ENCODE data around the gene GLIPR1L1. TPM values are rescaled to one million over a fixed set of nuclear protein-coding genes. Genes with fewer than 3 reads are reported as not detected.
A peak's percentile ranks its signal among the peaks of the same experiment; 100 is the strongest.

The GLIPR1L1 gene
- not detected for total RNA-seq
- not detected for polyA plus RNA-seq

- intact Hi-C loops (cut with DNase I) = no loop called here
- no peaks in the 10 kb centered on the region for H3K9me3 ChIP-seq
- FAIRE-seq = no peak
Observed at GRCh38 chr12:75334384-75335030, at the start of gene GLIPR1L1. Gene GLIPR1L1 (plus strand): TSS chr12:75334670. CDS start chr12:75334729, 59 bp downstream.

DNA sequence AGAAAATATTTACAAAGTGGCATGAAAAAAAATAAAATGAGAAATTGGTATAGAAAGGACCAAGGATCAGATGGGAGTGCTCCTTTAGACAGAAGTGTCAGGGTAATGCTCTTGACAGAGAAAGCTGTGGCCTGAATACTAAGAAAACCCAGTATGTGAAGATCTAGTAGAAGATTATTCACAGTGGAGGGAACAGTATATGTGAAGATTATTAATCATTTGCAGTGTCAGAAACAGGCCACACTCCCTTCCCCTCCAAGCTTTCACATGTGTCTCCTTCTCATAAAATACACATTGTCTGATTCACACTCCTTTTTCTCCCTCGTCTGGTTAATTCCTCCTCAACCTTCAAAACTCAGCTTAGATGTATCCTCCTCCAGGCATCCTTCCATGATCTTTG is 45.6 kb upstream of the GLIPR1L1 start:
- TF ChIP-seq, protein P1, sequence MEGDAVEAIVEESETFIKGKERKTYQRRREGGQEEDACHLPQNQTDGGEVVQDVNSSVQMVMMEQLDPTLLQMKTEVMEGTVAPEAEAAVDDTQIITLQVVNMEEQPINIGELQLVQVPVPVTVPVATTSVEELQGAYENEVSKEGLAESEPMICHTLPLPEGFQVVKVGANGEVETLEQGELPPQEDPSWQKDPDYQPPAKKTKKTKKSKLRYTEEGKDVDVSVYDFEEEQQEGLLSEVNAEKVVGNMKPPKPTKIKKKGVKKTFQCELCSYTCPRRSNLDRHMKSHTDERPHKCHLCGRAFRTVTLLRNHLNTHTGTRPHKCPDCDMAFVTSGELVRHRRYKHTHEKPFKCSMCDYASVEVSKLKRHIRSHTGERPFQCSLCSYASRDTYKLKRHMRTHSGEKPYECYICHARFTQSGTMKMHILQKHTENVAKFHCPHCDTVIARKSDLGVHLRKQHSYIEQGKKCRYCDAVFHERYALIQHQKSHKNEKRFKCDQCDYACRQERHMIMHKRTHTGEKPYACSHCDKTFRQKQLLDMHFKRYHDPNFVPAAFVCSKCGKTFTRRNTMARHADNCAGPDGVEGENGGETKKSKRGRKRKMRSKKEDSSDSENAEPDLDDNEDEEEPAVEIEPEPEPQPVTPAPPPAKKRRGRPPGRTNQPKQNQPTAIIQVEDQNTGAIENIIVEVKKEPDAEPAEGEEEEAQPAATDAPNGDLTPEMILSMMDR (IDR thresholded peaks at IDR 0.05) = no peak
- ATAC-seq = no peak
- no peak overlapping the region for H3K4me3 ChIP-seq
- no peak for FAIRE-seq
- intact Hi-C loops (cut with DNase I) = no loop called here
- WGBS, 2 donors = 79 to 88% methylated on average over 1 of the region's 1 CpG
- no peaks in the 10 kb centered on the region for H3K4me1 ChIP-seq
- no peaks in the 10 kb centered on the region for H3K36me3 ChIP-seq
- no peaks in the 10 kb centered on the region for H3K9me3 ChIP-seq
- DNase-seq = no peak
- H3K27ac ChIP-seq = no peak overlapping the region
- no peaks in the 10 kb centered on the region for H3K27me3 ChIP-seq

More at GRCh38 chr12:75334384-75335030, at the start of gene GLIPR1L1:
- DNase-seq (peak; percentile 61 to 87 (median 76)), ATAC-seq (peak; percentile 46 to 89 (median 82))
- Histone ChIP-seq H3K4me1 (no peaks in the 10 kb centered on the region), H3K27ac (no peak within 1 kb of the TSS), H3K27me3 (peaks cover 0 to 3% (median 0%) of the 10 kb centered on the region in 4 donors), H3K4me3 (peak within 1 kb of the TSS in 1 of 4 donors; percentile 28), H3K36me3 (no peaks in the 10 kb centered on the region)
- WGBS, 2 donors = 7 to 10% methylated on average over 23 of the region's 23 CpGs
- TF ChIP-seq, protein P1 (IDR thresholded peaks at IDR 0.05) = peak; percentile 75 to 87 (median 84)

- 85% methylated on average over 1 of the region's 1 CpG for WGBS, 2 donors
- intact Hi-C loops (cut with DNase I) = no loop called here
Observed at GRCh38 chr12:75289753-75290152, 44.7 kb upstream of the GLIPR1L1 start.

DNA sequence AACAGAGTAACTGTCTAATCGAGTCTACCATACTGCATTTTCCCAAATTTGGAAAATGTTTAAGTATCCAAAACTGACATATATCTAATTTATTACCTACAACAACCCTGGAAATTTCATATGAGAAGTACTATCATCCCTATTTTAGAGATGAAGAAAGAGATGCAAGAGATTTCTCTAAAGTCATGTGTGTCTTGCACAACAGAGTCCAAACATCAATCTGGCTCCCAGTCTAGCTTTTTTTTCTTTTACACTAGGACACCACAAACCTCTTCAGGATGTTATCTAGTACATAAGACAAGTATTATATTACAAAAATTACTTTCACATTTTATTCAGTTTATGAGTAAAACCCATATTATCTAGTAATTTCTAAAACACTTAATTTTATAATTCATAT is 43.5 kb upstream of the GLIPR1L1 start:
- Histone ChIP-seq H3K27ac (no peak overlapping the region), H3K27me3 (no peaks in the 10 kb centered on the region), H3K4me3 (no peak overlapping the region), H3K4me1 (no peaks in the 10 kb centered on the region), H3K36me3 (no peaks in the 10 kb centered on the region), H3K9me3 (no peaks in the 10 kb centered on the region)
- TF ChIP-seq, protein P1 (IDR thresholded peaks at IDR 0.05) = no peak
- no peak for DNase-seq
- 73 to 89% methylated on average over 1 of the region's 1 CpG for WGBS, 2 donors
- FAIRE-seq = no peak
- ATAC-seq = no peak
- intact Hi-C loops (cut with DNase I) = no loop called here

More at GRCh38 chr12:75289753-75290152, 44.7 kb upstream of the GLIPR1L1 start:
- Histone ChIP-seq H3K36me3 (no peaks in the 10 kb centered on the region), H3K9me3 (no peaks in the 10 kb centered on the region), H3K27ac (no peak overlapping the region), H3K4me1 (no peaks in the 10 kb centered on the region), H3K4me3 (no peak overlapping the region), H3K27me3 (no peaks in the 10 kb centered on the region)
- no peak for ATAC-seq
- FAIRE-seq = no peak
- no peak for DNase-seq
- TF ChIP-seq, protein P1 (IDR thresholded peaks at IDR 0.05) = no peak

- no peaks in the 10 kb centered on the region for H3K36me3 ChIP-seq
- FAIRE-seq (no peak), ATAC-seq (no peak), DNase-seq (no peak)
- no peak overlapping the region for H3K27ac ChIP-seq
- TF ChIP-seq, protein P1 (IDR thresholded peaks at IDR 0.05) = no peak
- no peak overlapping the region for H3K4me3 ChIP-seq
- H3K4me1 ChIP-seq = no peaks in the 10 kb centered on the region
- WGBS, 2 donors = 22 to 28% methylated on average over 3 of the region's 3 CpGs
- intact Hi-C loops (cut with DNase I) = no loop called here
- H3K27me3 ChIP-seq = no peaks in the 10 kb centered on the region
- H3K9me3 ChIP-seq = no peaks in the 10 kb centered on the region
Observed at GRCh38 chr12:75294336-75294735, 40.1 kb upstream of the GLIPR1L1 start.

All from pancreas (tissue), 10 donors.